ENCODE results near the gene PAX2. TPM values are rescaled to one million over a fixed set of nuclear protein-coding genes. Genes with fewer than 3 reads are reported as not detected.
A peak's percentile ranks its signal among the peaks of the same experiment; 100 is the strongest.

The PAX2 gene
- total RNA-seq, 4 donors from 2014 or later: not detected

DNA sequence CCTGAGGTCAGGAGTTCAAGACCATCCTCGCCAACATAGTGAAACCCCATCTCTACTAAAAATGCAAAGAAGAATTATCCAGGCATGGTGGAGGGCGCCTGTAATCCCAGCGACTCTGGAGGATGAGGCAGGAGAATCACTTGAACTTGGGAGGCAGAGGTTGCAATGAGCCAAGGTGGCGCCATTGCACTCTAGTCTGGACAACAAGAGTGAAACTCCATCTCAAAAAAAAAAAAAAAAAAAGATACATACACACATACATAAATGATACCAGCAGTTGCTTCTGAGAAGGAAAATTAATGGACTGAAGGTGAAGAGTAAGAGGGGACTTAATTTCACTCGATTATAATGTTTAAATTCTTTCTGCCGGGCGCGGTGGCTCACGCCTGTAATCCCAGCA is 40.2 kb upstream of the PAX2 start:
- peaks cover 0 to 77% (median 8%) of the 10 kb centered on the region in 4 donors for H3K27me3 ChIP-seq
- H3K4me3 ChIP-seq: no peak overlapping the region
- WGBS, 2 donors: 79 to 91% methylated on average over 8 of the region's 9 CpGs

DNA sequence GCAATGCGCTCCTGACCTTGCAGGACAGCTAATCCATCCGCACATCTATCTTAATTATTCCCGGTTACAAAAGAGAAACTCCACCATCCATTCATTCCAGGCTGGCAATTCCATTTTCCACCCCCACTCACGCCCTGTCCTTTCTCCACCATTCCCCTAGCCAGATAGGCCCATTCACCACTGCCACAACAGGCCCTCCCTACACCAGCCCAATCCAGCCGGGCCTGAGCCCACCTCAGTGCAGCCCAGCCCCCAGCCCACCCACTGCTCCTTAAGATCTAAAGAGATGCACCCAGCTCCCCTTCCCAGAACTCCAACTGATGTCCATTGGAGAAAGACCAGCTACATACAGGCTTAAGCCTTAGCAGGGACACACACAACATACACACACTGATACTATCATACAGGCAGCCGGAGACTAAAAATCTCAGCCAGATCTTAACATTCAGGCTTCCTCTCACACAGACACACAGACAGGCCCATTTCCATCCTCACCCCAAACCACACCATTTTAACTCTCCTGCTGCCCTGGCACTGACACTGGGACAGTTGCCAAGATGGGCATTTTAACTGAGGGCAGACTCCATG is 38.0 kb upstream of the PAX2 start:
- Histone ChIP-seq H3K27ac (no peak overlapping the region), H3K27me3 (peaks cover 0 to 85% (median 13%) of the 10 kb centered on the region in 4 donors), H3K36me3 (no peaks in the 10 kb centered on the region), H3K9me3 (no peaks in the 10 kb centered on the region), H3K4me3 (no peak overlapping the region), H3K4me1 (peaks cover 0 to 8% (median 6%) of the 10 kb centered on the region in 3 donors)
- no peak for DNase-seq
- 79 to 82% methylated on average over 6 of the region's 6 CpGs for WGBS, 2 donors
- TF ChIP-seq CTCF (IDR thresholded peaks at IDR 0.05) (no peak), POLR2A (IDR thresholded peaks at IDR 0.05) (no peak)
- intact Hi-C loops (cut with DNase I): no loop called here

More for the DNA sequence above, 40.2 kb upstream of the PAX2 start:
- Histone ChIP-seq H3K9me3 (no peaks in the 10 kb centered on the region), H3K36me3 (no peaks in the 10 kb centered on the region), H3K27ac (no peak overlapping the region), H3K4me1 (peaks cover 0 to 5% (median 3%) of the 10 kb centered on the region in 3 donors)
- intact Hi-C loops (cut with DNase I): no loop called here
- TF ChIP-seq POLR2A (IDR thresholded peaks at IDR 0.05) (no peak), CTCF (IDR thresholded peaks at IDR 0.05) (no peak)
- no peak for DNase-seq

- peaks cover 10 to 100% (median 29%) of the 10 kb centered on the region in 4 donors for H3K27me3 ChIP-seq
- H3K9me3 ChIP-seq: no peaks in the 10 kb centered on the region
- no peak overlapping the region for H3K27ac ChIP-seq
- H3K4me1 ChIP-seq: peaks cover 6 to 19% (median 8%) of the 10 kb centered on the region in 3 donors
- H3K4me3 ChIP-seq: peak overlapping the region in 2 of 4 donors; percentile 18 to 48
- H3K36me3 ChIP-seq: no peaks in the 10 kb centered on the region
- no peak for DNase-seq
- TF ChIP-seq POLR2A (IDR thresholded peaks at IDR 0.05) (no peak), CTCF (IDR thresholded peaks at IDR 0.05) (no peak)
- intact Hi-C loops (cut with DNase I): no loop called here
- WGBS, 2 donors: 15 to 23% methylated on average over 9 to 19 of the region's 26 CpGs
Observed at GRCh38 chr10:100709146-100710082, 36.0 kb upstream of the PAX2 start.

DNA sequence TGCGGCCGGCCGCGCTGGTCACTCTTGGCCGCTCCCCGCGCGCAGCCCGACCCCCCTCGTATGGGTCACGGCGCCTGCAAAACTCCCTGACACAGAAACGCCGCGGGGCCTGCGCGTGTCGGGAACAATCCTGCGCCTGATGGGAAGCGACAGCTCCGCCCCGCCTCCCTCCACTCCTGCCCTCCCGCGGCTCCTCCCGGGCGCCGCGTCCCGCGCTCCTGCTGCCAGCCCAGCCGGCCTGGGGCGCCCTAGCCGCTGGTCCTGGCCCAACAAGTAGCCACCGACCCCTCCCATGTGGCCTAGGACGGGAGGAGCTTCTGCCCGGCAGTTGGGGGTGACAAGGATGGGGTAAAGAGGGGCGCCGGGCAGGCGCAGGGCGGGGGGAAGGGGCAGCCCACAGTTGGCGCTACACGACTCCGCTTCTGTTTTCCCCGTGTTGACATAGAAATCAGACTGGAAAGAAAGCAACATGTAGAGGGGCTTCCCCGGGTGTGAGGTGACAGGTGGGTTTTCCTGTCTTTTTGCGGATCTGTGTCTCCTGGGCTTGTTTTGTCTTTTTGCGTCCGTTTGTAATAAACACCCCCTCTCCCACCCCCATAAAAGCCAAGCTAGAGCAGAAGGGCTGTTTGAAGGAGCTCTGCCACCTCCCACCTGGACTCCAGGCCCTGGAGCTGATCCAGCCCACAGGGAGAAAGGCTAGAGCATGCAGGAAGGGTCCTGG is 35.1 kb upstream of the PAX2 start:
- Histone ChIP-seq H3K27me3 (peaks cover 10 to 100% (median 35%) of the 10 kb centered on the region in 4 donors), H3K4me1 (peaks cover 6 to 20% (median 8%) of the 10 kb centered on the region in 3 donors), H3K9me3 (no peaks in the 10 kb centered on the region), H3K4me3 (peak overlapping the region in 2 of 4 donors; percentile 18 to 48), H3K36me3 (no peaks in the 10 kb centered on the region), H3K27ac (no peak overlapping the region)
- DNase-seq: no peak
- 12 to 14% methylated on average over 9 to 10 of the region's 48 CpGs for WGBS, 2 donors
- TF ChIP-seq CTCF (IDR thresholded peaks at IDR 0.05): no peak
- TF ChIP-seq POLR2A (IDR thresholded peaks at IDR 0.05): no peak
- intact Hi-C loops (cut with DNase I): no loop called here

Data from esophagus squamous epithelium (tissue), 5 donors.